ENCODE data around the gene ACBD6.

The ACBD6 gene

DNA sequence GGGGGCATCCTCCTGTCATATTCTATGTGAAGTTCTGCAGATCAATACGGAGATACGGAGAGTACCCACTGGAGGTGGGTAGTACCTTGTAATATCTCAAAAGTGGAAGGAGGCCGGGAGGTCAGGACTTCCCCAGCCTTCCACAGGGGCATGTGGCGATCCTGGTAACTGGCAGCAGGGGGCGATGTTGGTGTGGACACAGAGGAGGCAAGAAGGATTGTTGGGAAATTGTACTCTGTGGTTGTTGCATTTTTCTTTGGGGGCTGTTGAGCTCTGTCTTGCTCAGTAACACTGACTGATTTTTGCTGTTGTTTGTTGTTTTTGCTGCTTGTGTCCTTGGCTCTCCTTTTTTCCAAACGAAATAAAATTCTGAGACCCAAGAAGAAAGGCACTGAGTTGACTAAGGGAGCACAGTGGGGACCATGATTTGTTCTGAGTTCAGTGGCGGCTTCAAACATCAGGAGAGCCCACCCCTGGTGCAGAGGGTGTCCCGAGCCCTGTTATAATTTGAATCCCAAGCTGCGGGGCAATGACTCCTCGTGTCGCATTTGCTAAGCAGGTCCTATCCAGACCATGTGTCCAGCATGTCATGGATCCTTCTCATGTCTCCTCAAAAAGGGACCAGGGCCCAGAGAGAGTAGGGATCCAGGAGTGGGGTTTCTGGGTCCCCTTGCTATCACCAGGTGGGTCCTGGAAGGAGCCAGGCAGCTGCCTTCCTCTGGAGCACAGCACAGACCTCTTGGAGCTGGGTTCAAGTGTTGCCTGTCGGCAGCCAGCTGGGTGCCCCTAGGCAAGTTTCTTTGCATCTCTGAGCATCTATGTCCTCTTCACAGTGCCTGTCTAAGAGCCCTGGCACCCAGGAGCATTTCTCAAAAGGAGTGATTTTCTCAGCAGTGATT lies 249.5 kb downstream of the ACBD6 start:
- peaks cover 51 to 58% of the 10 kb centered on the region in 2 donors for H3K27me3 Mint-ChIP-seq

DNA sequence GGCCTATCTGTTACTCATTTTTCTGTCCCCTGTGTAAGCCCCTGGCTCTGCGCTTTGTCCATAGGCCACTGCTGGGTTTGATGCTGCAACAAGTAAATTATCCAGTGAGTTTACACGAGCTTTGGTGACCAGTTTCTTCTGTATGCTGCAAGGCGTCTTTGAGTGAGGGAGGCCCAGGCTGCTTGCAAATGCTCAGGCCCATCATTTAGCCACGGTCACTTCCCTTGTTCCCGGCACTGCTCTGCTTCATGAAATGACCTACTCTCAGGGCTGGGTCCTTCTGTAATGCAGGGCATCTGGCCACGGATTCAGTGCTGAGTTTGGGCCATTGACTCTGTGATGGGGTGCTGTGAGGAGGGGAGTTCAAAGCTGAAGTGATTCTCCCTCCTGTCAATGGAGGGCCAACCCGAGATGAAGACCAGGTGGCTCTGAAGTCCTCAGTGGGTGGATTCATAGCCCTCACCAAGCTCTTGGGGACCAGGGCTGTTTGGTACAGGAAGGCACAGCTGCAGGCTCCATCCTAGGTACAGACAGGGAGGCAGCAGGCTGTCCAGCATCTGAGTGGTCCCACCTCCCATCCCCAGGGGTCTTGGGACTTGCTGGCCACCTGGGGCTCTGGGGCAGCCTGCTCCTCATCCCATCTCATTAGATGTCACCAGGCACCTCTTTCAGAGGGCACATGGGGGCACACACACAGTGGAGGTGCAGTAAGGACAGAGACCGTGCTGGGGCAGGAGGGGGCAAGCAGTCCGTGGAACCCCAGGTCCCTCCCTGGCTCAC lies 250.7 kb downstream of the ACBD6 start:
- H3K36me3 Mint-ChIP-seq: no peaks in the 10 kb centered on the region
- H3K9me3 Mint-ChIP-seq: no peaks in the 10 kb centered on the region
- no peak for ATAC-seq (replicated peaks)
- no peak overlapping the region for H3K27ac Mint-ChIP-seq
- no peak for DNase-seq
- H3K4me1 Mint-ChIP-seq: peaks cover 2 to 8% of the 10 kb centered on the region in 2 donors
- peaks cover 39 to 51% of the 10 kb centered on the region in 2 donors for H3K27me3 Mint-ChIP-seq
- H3K4me3 Mint-ChIP-seq: no peak overlapping the region

More for the DNA sequence above, 249.5 kb downstream of the ACBD6 start:
- Mint-ChIP-seq H3K36me3 (no peaks in the 10 kb centered on the region), H3K27ac (no peak overlapping the region), H3K9me3 (no peaks in the 10 kb centered on the region), H3K4me1 (peaks cover 2 to 8% of the 10 kb centered on the region in 2 donors), H3K4me3 (no peak overlapping the region)
- ATAC-seq (replicated peaks) (peak; percentile 80 to 82), DNase-seq (peak; percentile 58)

DNA sequence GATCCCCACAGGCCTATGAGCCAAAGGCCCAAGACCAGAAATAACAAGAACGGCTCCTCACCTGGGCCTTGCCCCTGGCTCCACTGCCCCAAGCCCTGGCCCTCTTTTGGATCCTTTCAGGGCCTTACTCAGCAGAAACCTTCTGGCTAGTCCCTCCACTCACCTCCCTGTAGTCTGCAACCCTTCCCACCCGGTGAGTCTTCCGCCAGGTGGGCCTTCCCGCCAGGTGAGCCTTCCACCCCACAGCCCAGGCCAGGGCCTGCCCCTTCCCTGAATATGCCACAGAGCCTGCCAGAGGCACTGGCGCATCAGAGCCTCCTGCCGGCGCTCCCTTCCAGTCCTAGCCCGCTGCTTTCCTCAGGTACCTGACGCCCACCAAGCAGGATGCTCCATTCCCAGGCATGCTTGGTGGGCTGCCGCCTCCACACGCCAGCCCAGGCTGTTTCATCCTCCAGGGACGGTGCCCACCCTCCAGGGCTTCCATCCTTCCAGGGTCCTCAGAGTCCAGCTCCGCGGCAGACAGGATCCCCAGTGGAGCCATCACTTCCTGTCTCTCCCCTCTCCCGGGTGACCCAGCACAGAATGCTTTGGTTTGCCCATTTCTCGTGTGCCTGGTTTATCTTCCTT lies 251.4 kb downstream of the ACBD6 start:
- no peak for DNase-seq
- Mint-ChIP-seq H3K36me3 (no peaks in the 10 kb centered on the region), H3K4me1 (peaks cover 2 to 8% of the 10 kb centered on the region in 2 donors), H3K4me3 (no peak overlapping the region), H3K27me3 (peaks cover 32 to 44% of the 10 kb centered on the region in 2 donors), H3K9me3 (no peaks in the 10 kb centered on the region), H3K27ac (no peak overlapping the region)
- no peak for ATAC-seq (replicated peaks)

DNA sequence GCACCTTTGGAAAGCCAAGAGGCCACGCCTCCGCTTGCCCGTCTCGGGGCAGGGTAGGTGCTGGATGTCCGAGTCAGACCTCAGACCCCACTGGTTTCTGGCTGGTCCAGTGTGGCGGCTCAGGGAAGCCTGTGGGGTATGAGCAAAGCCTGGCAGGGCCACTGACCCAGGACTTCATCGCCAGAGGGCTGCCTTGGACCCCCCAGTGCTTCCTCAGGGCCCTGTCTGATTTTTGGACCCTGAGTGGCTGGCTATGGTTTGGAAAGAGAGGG lies 251.9 kb downstream of the ACBD6 start:
- Mint-ChIP-seq H3K27me3 (peaks cover 26 to 39% of the 10 kb centered on the region in 2 donors), H3K4me3 (no peak overlapping the region)

DNA sequence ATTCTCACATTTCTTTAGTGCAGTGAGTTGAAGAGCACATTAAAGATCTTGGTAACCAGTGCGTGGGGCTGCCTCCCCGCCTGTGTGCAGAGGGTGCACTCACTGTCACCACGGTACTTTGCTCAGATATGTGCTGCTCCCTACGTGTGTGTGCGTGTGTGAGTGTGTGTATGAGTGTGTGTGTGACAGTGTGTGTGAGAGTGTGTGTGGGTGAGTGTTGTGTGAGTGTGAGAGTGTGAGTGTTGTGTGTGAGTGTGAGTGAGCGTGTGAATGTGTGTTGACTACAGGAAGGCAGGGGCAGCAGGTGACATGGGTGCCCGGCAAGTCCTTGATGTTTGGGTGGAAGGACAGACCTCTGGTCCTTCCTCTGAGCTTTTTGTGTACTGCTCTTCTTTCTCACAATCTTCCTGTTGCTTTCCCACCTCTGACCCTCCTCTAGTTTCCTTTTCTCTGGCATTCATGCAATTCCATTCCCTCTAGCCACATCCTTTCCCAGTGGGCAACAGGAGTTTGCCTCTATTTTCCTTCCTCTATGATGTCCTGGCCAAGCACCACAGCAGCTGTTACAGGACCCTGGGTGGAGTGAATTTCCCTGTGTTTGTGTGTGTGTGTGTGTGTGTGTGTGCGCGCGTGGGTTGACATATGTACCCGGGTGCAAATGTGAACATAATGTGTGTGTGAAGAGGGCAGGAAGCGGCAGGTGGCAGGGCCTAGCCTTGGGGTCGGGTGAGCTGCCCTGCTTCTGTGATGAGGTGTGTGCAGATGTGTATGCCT lies 252.5 kb downstream of the ACBD6 start:
- Mint-ChIP-seq H3K36me3 (no peaks in the 10 kb centered on the region), H3K4me3 (no peak overlapping the region), H3K27me3 (peaks cover 31 to 41% of the 10 kb centered on the region in 2 donors), H3K4me1 (peaks cover 2 to 8% of the 10 kb centered on the region in 2 donors), H3K9me3 (no peaks in the 10 kb centered on the region), H3K27ac (no peak overlapping the region)
- no peak for DNase-seq
- ATAC-seq (replicated peaks): no peak

More for the DNA sequence above, 251.9 kb downstream of the ACBD6 start:
- DNase-seq: no peak
- H3K36me3 Mint-ChIP-seq: no peaks in the 10 kb centered on the region
- ATAC-seq (replicated peaks): no peak
- H3K27ac Mint-ChIP-seq: no peak overlapping the region
- peaks cover 2 to 8% of the 10 kb centered on the region in 2 donors for H3K4me1 Mint-ChIP-seq
- no peaks in the 10 kb centered on the region for H3K9me3 Mint-ChIP-seq

DNA sequence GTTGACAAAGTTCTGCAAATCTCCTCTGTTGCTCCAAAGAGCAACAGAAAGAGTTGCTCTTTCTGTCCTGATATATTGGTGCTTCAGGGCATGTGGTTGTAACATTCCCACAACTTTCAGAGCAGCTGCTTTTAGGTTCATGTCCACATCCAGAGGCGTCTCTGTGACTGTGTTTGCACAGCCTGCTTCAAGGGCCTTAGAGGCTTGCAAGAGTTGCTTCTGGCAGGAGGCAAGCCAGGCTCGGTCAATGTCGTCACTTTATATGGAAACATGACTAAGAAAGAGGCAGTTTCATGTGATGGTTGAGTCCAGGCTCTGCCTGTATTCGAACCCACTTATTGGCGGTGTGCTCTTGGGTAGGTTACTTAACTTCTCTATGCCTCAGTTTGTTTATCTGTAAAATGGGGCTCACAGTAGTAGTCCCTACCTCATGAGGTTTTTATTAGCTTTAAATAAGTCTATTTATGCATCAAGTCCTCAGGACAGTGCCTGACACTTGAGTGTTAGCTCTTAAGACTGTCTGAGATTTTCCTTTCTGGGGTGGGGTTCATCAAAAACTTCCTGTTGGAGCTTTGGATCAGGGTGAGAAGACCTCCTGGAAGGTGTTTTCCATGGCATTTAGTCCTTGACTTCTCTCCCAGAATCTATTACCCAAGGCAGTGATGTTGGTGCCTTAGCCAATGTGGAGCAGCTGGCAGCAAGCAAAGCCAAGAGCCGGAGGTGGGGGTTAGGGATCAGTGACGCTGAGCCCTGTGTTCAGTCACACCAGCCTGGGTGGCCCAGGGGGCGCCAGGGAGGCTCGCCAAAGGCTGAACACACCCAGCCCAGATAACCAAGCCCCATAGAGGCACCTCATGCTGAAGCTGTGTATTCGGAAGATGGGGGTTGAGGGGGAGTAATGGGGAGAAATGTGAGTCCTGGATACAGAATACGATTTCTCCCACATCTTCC lies 253.4 kb downstream of the ACBD6 start:
- Mint-ChIP-seq H3K4me1 (peaks cover 2 to 8% of the 10 kb centered on the region in 2 donors), H3K27ac (no peak overlapping the region), H3K9me3 (no peaks in the 10 kb centered on the region), H3K36me3 (no peaks in the 10 kb centered on the region), H3K4me3 (no peak overlapping the region), H3K27me3 (peaks cover 33 to 42% of the 10 kb centered on the region in 2 donors)
- DNase-seq (no peak), ATAC-seq (replicated peaks) (no peak)

DNA sequence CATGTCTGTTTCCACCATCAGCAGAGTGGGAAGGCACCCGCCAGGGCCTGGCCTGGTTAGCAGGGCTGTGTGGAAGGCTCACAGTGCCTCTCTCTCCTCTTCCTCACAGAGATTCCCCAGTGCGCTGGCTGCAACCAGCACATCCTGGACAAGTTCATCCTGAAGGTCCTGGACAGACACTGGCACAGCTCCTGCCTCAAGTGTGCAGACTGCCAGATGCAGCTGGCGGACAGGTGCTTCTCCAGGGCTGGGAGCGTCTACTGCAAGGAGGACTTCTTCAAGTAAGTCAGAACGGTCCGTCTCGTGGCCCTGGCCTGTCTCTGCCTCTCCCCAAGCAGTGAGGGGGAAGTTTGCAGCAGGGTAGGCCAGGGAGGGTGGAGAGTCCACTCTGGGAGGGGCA lies 254.2 kb downstream of the ACBD6 start:
- no peaks in the 10 kb centered on the region for H3K36me3 Mint-ChIP-seq
- peaks cover 2 to 8% of the 10 kb centered on the region in 2 donors for H3K4me1 Mint-ChIP-seq
- ATAC-seq (replicated peaks) (no peak), DNase-seq (no peak)
- no peak overlapping the region for H3K27ac Mint-ChIP-seq
- no peaks in the 10 kb centered on the region for H3K9me3 Mint-ChIP-seq
- H3K27me3 Mint-ChIP-seq: peaks cover 37 to 40% of the 10 kb centered on the region in 2 donors
- no peak overlapping the region for H3K4me3 Mint-ChIP-seq

DNA sequence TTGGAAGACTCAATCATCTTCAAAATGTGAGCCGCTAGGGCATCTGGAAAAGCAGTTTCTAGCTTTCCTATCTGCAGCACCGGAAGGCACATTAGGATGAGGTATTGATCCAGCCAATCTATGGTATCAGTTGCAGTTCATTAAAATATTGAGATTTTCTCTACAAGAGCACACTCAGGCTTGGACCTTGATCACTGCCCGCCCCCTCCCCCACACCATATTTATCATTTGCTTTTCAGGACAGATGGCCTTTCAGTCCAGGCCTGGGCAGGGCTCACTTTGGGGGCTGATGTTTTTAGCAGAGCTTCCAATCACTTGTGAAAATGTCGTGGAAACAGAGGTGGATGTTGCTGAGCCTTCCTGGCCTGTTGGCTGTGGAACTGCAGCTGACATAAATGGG lies 254.8 kb downstream of the ACBD6 start:
- Mint-ChIP-seq H3K27me3 (peaks cover 31 to 41% of the 10 kb centered on the region in 2 donors), H3K27ac (no peak overlapping the region), H3K4me3 (no peak overlapping the region), H3K4me1 (peaks cover 2 to 4% of the 10 kb centered on the region in 2 donors), H3K9me3 (no peaks in the 10 kb centered on the region), H3K36me3 (no peaks in the 10 kb centered on the region)
- DNase-seq (no peak), ATAC-seq (replicated peaks) (no peak)

DNA sequence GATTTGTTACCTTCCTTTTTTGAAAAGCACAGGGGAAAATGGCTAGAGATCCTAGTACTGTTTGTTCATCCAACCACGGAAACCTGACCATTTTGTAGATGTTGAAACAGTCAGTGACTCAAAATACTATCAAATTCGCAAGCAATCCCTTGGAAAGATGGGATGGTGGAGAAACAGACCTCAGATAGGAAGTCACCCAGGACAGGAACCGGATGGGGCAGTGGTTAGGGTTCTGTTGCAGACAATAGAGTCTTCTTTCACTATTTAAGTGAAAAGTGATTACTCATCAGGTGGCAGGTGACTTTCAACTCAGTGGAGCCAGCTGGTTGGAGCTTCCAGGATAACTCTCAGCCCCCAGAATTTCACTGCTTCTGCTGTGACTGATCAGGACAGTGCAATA lies 255.3 kb downstream of the ACBD6 start:
- ATAC-seq (replicated peaks): no peak
- H3K9me3 Mint-ChIP-seq: no peaks in the 10 kb centered on the region

DNA sequence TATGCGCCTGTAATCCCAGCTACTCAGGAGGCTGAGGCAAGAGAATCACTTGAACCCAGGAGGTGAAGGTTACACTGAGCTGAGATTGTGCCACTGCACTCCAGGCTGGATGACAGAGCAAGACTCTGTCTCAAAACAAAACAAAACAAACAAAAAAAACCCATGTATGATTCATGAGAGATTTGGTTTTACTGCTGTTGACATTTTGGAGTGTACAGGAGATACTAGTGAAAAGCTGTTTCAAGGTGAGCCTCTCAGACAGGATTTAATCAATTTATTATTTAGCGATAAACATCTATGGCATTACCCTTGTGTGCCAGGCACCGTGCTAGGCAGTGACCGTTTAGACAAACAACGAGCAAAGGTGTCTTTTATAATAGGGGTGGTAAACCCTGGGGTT lies 255.8 kb downstream of the ACBD6 start:
- Mint-ChIP-seq H3K4me3 (no peak overlapping the region), H3K27me3 (peaks cover 31 to 39% of the 10 kb centered on the region in 2 donors), H3K9me3 (no peaks in the 10 kb centered on the region), H3K27ac (no peak overlapping the region), H3K4me1 (no peaks in the 10 kb centered on the region), H3K36me3 (no peaks in the 10 kb centered on the region)
- ATAC-seq (replicated peaks): no peak
- no peak for DNase-seq

More for the DNA sequence above, 255.3 kb downstream of the ACBD6 start:
- no peak overlapping the region for H3K4me3 Mint-ChIP-seq
- peaks cover 33 to 41% of the 10 kb centered on the region in 2 donors for H3K27me3 Mint-ChIP-seq
- no peaks in the 10 kb centered on the region for H3K36me3 Mint-ChIP-seq
- H3K4me1 Mint-ChIP-seq: no peaks in the 10 kb centered on the region
- no peak overlapping the region for H3K27ac Mint-ChIP-seq
- no peak for DNase-seq

DNA sequence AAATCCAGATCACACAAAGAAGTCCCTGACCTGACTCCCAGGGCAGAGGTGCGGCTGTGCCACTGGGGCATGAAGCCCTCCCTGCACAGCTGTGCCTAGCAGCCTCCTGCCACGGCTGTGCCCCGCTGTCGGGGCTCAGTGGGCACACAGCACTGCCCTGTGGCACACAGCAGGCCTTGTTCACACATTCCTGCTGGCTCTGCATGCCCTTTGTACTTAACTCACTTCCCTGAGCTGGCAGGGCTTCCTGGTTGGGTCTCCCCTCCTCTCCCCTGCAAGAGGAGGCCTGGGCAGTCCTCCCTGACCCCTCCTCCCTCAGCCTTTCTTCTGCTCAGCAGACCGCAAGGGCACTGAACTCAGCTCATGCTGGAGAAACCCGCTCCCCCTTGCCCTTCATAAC lies 257.5 kb downstream of the ACBD6 start:
- H3K4me1 Mint-ChIP-seq: no peaks in the 10 kb centered on the region
- H3K27ac Mint-ChIP-seq: no peak overlapping the region
- H3K4me3 Mint-ChIP-seq: no peak overlapping the region
- H3K9me3 Mint-ChIP-seq: no peaks in the 10 kb centered on the region
- no peak for ATAC-seq (replicated peaks)
- peaks cover 31 to 48% of the 10 kb centered on the region in 2 donors for H3K27me3 Mint-ChIP-seq
- DNase-seq: no peak
- H3K36me3 Mint-ChIP-seq: no peaks in the 10 kb centered on the region

DNA sequence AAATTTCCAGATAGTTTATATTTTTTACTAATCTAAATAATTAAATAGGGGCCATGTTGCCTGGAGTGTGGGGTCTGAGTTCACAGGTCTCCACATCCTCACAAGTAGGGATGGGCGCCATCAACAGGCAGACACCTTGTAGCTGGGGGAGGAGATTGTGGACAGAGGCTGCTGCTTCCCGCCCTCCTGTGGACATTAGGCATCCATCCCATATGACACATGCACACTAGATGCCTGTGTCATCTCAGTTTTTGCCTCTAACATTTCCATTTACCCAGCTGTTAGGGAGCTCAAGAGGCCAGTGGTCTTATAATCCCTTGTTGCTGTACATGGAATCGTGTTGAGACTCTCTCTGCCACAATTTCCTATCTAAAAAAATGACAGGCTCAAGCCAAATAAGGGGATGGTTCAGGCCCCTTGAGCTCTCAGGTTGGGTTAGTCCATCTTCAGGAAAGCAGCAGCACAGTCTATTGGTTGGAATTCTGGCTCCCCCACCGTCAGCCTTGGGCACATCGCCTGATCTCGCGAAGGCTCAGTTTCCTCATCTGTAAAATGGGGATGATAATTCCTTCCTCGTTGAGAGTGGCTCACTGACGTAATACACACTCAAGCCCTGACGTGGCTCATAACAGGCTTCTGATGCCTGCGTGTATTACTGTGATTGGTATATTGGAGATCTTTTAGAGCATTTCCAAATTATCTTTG lies 258.7 kb downstream of the ACBD6 start:
- ATAC-seq (replicated peaks) (no peak), DNase-seq (no peak)
- Mint-ChIP-seq H3K27me3 (peaks cover 36 to 56% of the 10 kb centered on the region in 2 donors), H3K4me3 (no peak overlapping the region), H3K36me3 (no peaks in the 10 kb centered on the region), H3K27ac (no peak overlapping the region), H3K9me3 (no peaks in the 10 kb centered on the region), H3K4me1 (no peaks in the 10 kb centered on the region)

Measured in stimulated activated naive B cell treated with anti-CD40 and anti-IgM and Interleukin-4, amounts not matched to agents 10 μg/mL and 1 μg/mL and 100 μg/mL, for 72 hours (primary cell).